ENCODE data around the gene SCART1.
"Not testable (repeated sequence)": the region's sequence is repeated elsewhere in the genome, so short reads cannot be mapped to it uniquely, and the experiment has no call there.

The SCART1 gene

DNA sequence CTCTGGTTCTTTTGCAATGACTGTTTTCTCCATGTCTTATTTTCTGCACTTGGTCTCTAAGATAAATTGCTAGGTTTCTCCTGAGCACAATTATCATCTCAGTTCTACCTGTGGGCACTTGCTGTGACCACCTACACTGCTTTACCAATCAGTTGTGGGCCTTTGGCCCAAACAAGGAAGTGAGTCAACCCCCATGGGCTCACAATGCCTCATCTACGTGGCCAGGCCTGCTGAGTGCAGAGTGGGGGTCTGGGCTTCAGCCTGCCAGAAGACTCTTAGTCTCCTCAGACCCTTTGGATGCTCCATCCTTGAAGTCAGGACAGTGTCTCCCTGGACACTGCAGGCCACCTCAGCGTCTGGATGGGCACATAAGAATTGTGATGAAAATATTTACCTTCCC lies 20.3 kb downstream of the SCART1 start:
- DNase-seq (ENCODE audit: low read depth) = no peak

DNA sequence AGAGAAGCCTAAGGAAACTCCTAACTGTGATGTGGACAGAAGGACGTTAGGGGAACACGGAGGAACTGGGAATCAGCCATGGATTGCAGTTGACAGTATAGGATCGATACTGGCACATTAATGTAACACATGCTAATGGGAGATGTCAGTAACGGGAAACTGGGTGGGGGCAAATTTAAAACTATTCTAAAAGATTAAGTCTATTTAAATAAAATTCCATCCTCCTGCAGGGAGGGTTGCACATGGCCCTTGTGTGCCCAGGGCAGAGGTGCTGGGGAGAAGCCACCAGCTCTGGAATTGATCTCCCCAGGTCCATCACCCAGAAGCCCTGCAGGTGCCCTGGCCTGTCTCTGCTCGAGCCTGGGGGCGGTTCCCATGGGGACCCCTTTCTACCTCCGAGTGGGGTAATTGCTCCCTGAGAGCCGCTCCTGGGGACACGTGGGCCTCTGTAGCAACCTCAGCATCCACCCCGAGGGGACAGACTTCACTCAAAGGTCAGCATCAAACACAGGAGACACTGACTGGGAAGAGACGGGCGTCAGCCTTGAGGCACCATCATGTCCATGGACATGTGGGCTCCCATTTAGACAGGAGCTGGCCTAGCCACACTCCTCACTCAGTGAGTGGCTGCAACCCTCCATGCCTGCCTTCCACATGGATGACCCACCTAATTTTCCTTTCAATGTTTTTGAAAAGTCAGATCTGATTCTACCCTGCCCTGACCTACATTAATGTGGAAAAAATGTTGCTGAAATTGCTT lies 21.1 kb downstream of the SCART1 start:
- DNase-seq (ENCODE audit: low read depth) = no peak

DNA sequence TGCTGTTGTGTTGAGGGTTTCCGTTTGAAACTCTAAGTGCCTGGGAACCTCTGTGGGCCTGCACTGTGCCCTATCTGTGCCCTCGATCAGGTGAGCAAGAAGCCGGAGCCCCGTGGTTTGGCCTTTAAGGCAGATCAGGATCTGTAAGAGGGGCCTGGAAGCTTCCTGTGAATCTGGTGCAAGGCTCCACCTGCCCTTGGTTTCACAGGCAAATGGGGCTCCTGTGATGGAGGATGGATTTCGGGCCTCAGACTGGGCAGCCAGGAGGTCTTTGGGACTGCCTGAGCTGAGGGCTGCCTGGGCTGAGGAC lies 21.6 kb downstream of the SCART1 start:
- DNase-seq (ENCODE audit: low read depth) = no peak

DNA sequence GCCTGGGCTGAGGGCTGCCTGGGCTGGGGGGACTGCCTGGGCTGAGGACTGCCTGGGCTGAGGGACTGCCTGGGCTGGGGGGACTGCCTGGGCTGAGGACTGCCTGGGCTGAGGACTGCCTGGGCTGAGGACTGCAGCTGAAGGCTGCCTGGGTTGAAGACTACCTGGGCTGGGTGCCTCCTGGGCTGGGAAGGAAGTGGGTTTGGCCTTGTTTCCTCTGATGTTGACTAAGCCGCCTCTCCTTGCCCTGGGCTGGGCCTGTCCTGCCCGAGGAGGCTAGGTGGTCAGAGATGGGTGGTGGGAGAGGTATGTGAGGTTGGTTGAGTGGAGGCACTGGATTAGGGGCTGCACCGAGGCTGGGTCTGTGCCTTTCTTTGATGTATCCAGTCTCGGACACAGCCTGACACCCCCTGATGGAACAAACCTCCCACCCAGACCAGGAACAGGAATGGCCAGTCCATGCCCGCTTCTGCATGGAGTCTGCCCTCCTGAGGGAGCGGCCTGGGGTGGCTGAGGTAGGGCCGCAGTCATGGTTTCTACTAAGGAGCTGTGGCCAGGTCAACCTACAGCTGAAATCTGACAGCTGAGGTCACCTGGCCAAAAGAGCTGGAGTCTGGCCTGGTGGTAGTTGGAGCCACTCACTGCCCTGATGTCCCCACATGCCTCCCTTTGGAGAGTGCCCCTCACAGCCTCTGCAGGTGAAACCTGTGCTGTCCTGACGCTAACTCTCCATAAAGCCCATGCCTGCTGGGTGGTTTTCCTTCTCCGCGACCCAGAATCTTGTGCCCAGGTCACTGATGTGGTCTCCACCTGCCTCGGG lies 22.3 kb downstream of the SCART1 start:
- DNase-seq (ENCODE audit: low read depth) = no peak

DNA sequence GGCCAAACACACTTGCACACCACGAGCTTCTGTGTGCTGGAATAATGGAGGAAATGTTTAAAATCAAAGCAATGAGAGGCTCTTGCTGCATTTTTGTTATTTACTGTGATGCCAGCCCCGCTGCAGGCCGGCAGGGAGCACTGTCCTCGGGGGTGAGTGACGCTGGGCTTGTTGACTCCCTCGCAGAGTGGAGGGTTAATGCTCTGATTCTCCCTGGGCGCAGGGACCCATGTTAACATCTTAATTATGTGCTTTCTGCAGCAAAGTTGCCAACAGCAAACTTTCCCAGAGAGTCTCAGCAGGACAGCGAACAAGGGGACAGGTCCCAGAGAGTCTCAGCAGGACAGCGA lies 22.9 kb downstream of the SCART1 start:
- no peak for DNase-seq (ENCODE audit: low read depth)

DNA sequence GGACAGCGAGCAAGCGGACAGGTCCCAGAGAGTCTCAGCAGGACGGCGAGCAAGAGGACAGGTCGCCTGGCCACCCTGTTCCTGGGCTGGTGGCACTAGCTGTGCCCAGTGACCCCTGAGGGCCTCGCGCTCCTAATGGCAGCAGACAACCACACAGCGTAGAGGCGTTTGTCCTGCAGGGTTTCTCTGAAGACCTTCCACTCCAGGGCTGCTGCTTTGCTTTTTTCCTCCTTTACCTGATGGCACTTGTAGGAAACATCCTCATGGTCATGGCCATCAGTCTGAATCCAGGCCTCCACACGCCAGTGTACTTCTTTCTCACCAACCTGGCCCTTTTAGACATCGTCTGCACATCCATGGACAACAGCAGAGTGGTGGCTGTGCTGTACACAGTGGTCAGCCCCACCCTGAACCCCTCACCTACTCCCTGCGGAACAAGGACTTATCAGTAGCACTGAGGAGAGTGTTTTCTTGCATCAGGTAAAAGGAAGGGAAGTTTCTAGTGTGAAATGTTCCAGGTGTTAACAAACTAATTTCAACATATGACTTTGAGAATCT lies 27.4 kb downstream of the SCART1 start:
- no peak for DNase-seq (ENCODE audit: low read depth)

DNA sequence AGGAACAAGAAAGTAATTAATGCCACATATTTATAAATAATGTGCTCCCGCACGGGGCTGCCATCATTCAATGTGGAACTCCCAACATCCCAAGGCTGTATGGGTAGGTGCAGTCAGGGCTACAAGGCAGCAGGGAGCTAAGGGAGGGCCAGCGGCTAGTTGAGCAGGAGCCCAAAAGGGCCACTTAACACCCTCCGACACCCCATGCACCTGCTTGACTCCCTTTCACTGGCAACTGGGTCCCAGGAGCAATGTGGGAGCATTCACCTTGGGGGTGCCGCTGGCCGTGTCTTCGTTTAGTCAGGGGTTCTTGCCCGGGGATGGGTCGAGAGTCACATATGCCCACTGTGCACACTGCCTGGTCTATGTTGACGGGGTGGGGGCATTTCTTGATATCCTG lies 27.9 kb downstream of the SCART1 start:
- DNase-seq (ENCODE audit: low read depth) = no peak

DNA sequence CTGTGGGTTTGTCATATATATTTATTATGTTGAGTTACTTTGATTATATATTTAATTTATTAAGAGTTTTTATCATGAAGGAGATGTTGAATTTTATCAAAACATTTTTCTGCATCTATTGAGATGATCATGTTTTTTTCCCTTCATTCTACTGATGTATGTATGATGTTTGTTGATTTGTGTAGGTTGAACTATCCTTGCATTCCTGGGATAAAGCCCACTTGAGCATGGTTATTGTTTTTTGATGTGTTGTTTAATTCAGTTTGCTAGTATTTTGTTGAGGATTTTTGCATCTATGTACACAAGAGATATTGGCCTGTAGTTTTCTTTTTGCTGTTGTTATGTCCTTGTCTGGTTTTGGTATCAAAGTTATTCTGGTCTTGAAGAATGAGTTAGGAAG lies 31.1 kb downstream of the SCART1 start:
- DNase-seq (ENCODE audit: low read depth) = no peak

DNA sequence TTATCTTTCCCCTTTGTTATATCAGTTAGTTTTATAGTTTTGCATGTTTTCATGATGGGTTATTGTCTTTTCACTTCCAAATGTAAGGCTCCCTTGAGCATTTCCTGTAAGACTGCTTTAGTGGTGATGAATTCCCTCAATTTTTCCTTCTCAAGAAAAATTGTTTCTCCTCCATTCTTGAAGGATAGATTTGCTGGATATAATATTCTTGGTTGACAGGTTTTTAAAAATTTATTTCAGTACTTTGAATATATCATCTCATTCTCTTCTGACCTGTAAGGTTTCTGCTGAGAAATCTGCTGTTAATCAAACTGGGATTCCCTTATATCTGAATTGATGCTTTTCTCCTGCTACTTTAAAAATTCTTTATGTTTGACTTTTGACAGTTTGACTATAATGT lies 33.3 kb downstream of the SCART1 start:
- no peak for DNase-seq (ENCODE audit: low read depth)

DNA sequence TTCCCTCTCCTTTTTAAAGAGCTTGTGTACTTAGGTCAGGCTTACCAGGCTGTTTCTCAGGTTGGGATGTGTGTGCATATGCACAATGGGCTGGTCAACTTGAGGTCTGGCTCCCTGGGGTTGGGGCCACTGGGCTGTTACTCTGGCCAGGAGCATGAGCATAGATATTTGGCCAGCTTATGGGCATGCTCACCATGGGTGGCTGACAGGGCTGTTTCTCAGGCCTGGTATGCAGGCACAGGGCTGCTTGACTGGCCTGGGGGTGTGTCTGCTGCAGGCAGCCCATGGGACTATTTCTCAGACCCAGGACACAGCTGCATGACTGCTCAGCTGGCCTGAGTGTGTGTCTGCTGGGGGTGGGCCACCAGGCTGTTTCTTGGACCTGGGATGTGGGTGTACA lies 34.6 kb downstream of the SCART1 start:
- DNase-seq (ENCODE audit: low read depth) = no peak

DNA sequence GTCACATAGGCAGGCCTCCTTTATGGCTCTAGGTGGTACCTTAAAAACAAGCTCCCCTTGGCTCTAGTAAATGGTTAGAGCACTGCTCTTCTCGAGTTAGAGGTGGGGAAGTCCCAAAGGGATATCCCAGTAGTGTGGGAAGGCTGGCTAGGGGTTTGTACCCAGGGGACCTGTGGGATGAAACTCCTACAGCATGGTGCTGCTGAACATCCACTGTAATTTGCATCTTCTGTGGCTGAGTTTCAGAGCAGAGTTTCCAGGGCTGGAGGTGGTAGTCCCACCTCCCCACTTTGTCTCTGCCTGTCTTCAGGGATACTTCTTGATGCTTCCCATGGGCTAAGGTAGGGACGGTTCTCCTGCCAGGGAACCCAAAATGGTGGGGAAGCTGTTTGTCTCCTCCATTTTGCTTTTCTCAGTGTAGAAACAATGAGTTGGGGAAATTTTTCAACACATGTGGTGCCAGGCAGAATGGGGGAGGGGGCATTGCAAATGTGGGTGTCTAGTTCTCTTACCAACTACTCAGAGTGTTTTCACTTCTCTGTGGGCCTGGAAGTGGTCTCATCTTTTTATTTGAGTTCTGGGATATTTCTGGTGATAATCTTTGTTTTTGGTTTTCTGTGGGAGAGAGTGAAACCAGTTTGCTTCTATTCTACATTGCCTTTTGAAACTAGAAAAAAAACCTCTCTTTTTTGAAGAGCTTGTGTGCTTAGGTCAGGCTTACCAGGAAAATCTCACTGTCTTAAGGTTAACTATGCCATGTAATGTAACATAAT lies 36.3 kb downstream of the SCART1 start:
- DNase-seq (ENCODE audit: low read depth) = no peak

DNA sequence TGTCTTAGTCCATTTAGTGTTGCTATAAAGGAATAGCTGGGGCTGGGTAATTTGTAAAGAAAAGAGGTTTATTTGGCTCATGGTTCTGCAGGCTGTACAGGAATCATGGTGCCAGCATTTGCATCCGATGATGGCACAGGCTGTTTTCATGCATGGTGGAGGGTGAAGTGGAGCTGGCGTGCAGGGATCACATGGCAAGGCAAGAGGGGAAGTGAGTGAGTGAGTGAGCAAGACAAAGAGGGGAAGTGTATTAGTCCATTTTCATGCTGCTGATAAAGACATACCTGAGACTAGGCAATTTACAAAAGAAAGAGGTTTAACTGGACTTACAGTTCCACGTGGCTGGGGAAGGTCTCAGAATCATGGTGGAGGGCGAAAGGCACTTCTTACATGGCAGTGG lies 39.8 kb downstream of the SCART1 start:
- not testable (repeated sequence) for DNase-seq (ENCODE audit: low read depth)

DNA sequence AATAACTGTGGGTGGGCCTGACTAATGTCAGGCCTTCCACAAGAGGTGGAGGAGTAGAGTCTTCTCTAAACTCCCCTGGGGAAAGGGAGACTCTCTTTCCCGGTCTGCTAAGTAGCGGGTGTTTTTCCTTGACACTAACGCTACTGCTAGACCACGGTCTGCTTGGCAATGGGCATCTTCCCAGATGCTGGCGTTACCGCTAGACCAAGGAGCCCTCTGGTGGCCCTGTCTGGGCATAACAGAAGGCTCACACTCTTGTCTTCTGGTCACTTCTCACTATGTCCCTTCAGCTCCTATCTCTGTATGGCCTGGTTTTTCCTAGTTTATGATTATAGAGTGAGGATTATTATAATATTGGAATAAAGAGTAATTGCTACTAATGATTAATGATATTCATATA lies 43.6 kb downstream of the SCART1 start:
- peak; percentile 10 for DNase-seq (ENCODE audit: low read depth)

DNA sequence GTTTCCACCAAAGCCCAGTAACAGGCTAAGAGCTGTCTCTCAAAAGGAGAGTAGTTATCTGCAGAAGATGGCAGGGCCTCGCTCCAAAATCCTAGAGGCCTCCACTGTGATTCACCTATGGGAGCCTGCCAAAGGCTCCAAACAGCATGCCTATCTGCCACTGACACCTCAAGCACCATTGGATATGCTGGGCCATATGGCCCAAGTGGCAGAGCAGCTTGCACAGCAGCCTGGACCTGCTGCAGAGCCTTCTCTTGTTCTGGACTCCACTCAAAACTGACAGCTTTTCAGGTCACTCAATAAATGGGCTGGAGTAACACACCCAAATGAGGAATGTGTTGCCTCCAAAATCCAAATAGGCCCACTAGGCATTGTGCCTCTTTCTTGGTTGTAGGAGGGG lies 45.4 kb downstream of the SCART1 start:
- not testable (repeated sequence) for DNase-seq (ENCODE audit: low read depth)

DNA sequence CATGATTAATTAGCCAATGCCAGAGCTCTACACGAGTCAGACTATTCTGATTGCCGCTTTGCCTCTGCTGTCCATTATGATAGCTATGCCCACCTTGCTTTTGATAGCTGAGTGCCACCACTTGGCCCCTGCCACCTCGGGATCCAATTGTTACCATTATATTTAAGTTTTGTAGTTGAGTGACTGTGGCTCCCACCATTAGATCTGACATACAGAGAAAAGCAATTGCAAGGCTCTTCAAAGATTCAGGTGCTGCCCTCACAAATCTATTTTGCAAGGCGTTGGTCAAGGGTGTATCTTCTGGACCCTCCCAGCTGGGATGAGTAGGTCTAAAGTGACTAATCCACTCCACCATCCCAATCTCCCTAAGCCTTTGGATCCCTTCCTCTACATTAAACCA lies 47.2 kb downstream of the SCART1 start:
- DNase-seq (ENCODE audit: low read depth) = not testable (repeated sequence)

DNA sequence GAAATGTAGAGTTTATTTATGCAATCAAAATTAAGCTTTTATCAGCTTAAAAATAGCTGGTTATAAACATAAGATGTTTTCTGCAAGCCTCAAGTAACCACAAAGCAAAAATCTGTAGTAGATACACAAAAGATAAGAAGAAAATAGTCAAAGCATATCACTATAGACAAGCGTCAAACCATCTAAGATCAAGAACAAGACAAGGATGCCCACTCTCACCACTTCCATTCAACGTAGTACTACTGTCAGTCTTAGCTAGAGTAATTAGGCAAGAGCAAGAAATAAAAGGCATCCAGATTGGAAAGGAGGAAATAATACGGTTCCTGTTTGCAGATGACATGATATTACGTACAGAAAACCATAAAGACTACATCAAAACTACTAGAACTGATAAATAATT lies 56.0 kb downstream of the SCART1 start:
- no peak for DNase-seq (ENCODE audit: low read depth)

DNA sequence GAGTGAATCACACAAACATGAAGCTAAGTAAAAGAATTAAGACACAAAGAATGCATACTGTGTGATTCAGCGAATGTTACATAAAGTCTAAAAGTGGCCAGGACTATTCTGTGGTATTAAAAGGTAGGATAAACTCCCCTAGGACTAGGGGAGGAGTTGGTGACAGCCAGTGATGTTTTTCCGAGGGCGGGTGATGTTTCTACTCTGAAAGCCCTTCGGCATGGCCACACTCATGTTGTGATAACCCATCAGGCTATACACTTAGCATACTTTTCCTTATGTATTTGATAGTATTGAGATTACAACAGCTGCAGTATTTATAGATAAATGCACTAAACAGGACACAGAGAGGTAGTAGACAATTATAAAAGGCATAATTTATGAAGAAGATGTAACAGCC lies 57.7 kb downstream of the SCART1 start:
- no peak for DNase-seq (ENCODE audit: low read depth)

DNA sequence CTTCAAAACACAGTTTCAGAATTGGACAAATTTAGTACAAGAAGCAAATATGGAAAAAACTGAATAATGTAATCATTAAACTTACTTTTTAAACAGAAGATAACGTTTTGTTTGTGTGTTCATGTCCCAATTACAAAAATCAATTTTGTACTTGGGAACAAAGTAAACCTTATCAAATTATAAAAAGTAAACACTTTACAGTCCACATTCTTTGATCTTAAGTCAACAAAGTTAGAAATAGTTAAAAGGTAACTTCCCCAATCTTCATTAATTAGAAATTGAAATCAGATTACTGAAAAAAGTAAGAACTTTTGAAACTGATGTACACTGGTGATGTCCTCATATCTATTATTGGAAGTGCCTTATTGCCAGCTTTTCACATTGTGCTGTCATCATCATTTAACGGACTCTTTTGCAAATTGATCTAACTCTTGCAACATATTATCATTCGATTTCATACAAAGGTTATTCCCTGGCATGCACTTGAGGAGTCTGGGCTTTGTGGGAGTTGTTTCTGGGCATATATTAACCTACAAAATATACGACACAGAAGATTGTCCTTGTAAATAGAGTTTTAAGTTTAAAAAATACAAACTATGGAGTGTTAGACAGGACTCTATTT lies 58.3 kb downstream of the SCART1 start:
- DNase-seq (ENCODE audit: low read depth) = no peak

DNA sequence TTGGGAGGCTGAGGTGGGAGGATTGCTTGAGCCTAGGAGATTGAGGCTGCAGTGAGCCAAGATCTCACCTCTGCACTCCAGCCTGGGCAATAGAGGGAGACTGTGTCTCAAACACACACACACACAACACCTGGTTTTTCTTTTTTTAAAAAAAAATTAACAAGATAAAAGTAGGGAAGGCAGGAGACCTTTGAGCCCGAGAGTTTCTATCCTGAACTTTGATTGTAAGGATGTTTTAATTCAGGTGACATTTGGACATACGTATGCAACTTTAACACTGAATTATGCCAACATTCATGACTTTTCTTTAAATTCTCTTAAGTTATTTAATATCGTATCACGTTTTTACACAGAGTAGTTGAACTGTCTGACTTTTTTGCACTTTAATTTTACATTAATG lies 61.7 kb downstream of the SCART1 start:
- no peak for DNase-seq (ENCODE audit: low read depth)

DNA sequence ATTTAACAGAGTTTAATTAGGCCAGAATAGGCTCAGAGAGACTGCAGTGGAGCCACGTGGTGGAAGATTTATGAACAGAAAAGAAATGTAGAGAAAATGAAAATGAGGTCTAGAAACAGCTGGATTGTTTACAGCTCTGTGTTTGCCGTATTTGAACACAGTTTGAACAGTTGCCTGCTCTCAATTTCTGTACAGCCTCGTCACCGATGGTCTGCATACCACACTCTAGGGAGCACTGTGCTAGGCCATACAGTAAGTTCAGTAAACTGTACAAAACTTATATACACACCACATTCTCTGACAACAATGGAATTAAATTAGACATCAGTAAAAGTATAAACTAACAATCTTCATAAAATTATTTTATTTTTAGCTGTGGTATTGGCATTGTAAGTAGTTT lies 62.3 kb downstream of the SCART1 start:
- no peak for DNase-seq (ENCODE audit: low read depth)

DNA sequence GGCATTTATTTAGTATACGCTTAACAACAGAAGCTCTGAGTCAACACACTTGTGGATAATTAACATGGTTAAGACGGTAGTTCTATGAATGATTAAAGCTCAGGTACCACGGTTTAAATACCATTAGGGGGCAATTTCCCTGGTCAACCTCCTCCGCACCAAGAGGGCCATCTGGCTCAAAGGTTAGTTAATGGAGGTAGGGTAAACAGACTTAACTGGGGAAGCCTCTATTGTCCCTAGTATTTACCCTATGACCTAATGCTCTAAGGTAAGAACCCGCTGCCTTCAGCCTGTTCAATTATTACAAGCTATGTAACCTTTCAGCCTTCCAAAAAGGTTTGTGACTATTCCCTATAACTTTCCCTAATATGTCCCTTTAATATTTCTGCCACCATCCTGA lies 64.8 kb downstream of the SCART1 start:
- DNase-seq (ENCODE audit: low read depth) = not testable (repeated sequence)
